Esophagus muscularis mucosa (tissue), 4 donors: ENCODE results near the gene SPATA2L. TPM values are rescaled to one million over a fixed set of nuclear protein-coding genes. Genes with fewer than 3 reads are reported as not detected.

Experiments
- DNase-seq: peaks from one replicate; pipeline ENCODE4 v3.0.0-alpha.2; 2017; ENCODE audit errors: extremely low spot score
- H3K27ac ChIP-seq, 4 donors: fragments of 200-600 bp; sonication (generic); replicated peaks in 1 of 4; 1 replicate in 3 of 4; 2 replicates in 1 of 4; pipeline ENCODE4 v1.5.1; 2016 to 2019; ENCODE audit warnings: mild to moderate bottlenecking in 1 of 4
- H3K27me3 ChIP-seq, 4 donors: fragments of 200-600 bp; sonication (generic); one replicate each; pipeline versions ENCODE4 v1.5.1 to v1.6.0; 2016 to 2019
- H3K36me3 ChIP-seq, 4 donors: fragments of 200-600 bp; sonication (generic); one replicate each; pipeline ENCODE4 v1.5.1; 2016 to 2019
- H3K4me1 ChIP-seq, 4 donors: fragments of 200-600 bp; sonication (generic); one replicate each; pipeline ENCODE4 v1.5.1; 2016 to 2019
- H3K4me3 ChIP-seq, 4 donors: fragments of 200-600 bp; sonication (generic); 1 replicate in 2 of 4; 2 replicates in 2 of 4; pipeline ENCODE4 v1.5.1; 2016 to 2019; ENCODE audit warnings: mild to moderate bottlenecking in 4 of 4, moderate library complexity in 1 of 4
- H3K9me3 ChIP-seq, 4 donors: fragments of 200-600 bp; sonication (generic); 1 replicate in 3 of 4; 2 replicates in 1 of 4; pipeline ENCODE4 v1.5.1; 2016 to 2019
- EP300 ChIP-seq: sonication (generic); formaldehyde crosslinking; IDR thresholded peaks from one replicate; pipeline ENCODE4 v1.6.1; 2017; ENCODE audit warnings: antibody characterized with exemption
- POLR2A ChIP-seq: fragments of 450-650 bp; IDR thresholded peaks from one replicate; pipeline ENCODE4 v1.6.1; 2017; ENCODE audit warnings: antibody characterized with exemption, moderate library complexity, mild to moderate bottlenecking, low read depth
- POLR2AphosphoS5 ChIP-seq, 2 donors: sonication (generic); formaldehyde crosslinking; IDR thresholded peaks; one replicate each; pipeline ENCODE4 v1.6.1; 2017; ENCODE audit warnings: antibody characterized with exemption in 2 of 2
- WGBS: methylation state at CpG from one replicate; pipeline ENCODE4 v1.1.5; 2018; 5-methylcytosine and 5-hydroxymethylcytosine counted together
- intact Hi-C: fragments of 100-400 bp; cut with DNase I; formaldehyde crosslinking; loops from one replicate; pipeline ENCODE4 v1.15.1; 2023
- total RNA-seq, 4 donors: library from RNA; depleted of rRNA; stranded (reverse); fragments of >200 nt; gene quantifications; one replicate each; pipeline versions ENCODE4 v1.1.0 to v1.2.1, GENCODE V29; 2016
- TF ChIP-seq, protein P1 (sequence below), 3 experiments: fragments of 200-600 bp in 2 of 3; fragments of 450-650 bp in 1 of 3; sonication (generic) in 2 of 3; IDR thresholded peaks; one replicate each; pipeline ENCODE4 v1.5.1; 2017 to 2019; ENCODE audit warnings: antibody characterized with exemption in 3 of 3, mild to moderate bottlenecking in 2 of 3, moderate library complexity in 1 of 3

The SPATA2L gene
- total RNA-seq, 4 donors from 2014 or later = 10.8 to 32.0 (median 21.9) TPM

DNA sequence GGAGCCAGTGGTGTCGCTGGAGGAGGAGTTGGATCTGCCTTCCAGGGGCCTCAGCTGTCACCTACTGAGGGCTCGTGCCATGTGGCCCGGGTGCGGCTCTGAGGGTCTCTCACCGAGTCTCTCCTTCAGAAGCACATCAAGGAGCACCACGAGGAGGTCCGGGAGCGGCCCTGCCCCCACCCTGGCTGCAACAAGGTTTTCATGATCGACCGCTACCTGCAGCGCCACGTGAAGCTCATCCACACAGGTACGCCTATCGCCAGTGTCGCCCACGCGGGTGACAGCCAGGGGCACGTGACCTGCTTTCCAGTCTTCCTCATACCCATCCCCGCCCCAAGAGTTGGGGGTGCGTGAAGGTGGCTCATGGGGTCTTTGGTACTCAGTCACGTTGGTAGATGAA lies 32.3 kb upstream of the SPATA2L start:
- DNase-seq = no peak
- no peak for TF ChIP-seq EP300
- no peak for TF ChIP-seq POLR2A
- TF ChIP-seq, protein P1, sequence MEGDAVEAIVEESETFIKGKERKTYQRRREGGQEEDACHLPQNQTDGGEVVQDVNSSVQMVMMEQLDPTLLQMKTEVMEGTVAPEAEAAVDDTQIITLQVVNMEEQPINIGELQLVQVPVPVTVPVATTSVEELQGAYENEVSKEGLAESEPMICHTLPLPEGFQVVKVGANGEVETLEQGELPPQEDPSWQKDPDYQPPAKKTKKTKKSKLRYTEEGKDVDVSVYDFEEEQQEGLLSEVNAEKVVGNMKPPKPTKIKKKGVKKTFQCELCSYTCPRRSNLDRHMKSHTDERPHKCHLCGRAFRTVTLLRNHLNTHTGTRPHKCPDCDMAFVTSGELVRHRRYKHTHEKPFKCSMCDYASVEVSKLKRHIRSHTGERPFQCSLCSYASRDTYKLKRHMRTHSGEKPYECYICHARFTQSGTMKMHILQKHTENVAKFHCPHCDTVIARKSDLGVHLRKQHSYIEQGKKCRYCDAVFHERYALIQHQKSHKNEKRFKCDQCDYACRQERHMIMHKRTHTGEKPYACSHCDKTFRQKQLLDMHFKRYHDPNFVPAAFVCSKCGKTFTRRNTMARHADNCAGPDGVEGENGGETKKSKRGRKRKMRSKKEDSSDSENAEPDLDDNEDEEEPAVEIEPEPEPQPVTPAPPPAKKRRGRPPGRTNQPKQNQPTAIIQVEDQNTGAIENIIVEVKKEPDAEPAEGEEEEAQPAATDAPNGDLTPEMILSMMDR (IDR thresholded peaks at IDR 0.05) = no peak
- no peak for TF ChIP-seq POLR2AphosphoS5 (IDR thresholded peaks at IDR 0.05)
- Histone ChIP-seq H3K27me3 (no peaks in the 10 kb centered on the region), H3K4me1 (no peaks in the 10 kb centered on the region), H3K36me3 (peaks cover 89 to 100% (median 100%) of the 10 kb centered on the region in 4 donors), H3K27ac (no peak overlapping the region), H3K4me3 (no peak overlapping the region), H3K9me3 (no peaks in the 10 kb centered on the region)
- WGBS = 87% methylated on average over 11 of the region's 21 CpGs
- intact Hi-C loops = no loop called here

DNA sequence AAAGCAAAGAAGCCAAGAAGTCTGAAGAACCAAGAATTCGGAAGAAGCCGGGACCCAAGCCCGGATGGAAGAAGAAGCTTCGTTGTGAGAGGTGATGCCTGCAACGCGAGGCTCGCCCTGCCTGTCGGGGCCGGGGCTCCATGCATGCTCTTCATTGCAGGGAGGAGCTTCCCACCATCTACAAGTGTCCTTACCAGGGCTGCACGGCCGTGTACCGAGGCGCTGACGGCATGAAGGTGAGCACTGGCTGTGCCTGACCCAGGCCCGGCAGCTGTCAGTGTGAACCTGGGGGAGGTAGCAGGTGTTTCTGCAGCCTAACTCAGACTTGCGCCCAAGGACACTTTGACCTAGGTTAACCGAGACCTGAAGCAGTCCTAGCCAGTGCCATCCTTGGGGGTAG lies 31.8 kb upstream of the SPATA2L start:
- intact Hi-C loops = no loop called here
- H3K36me3 ChIP-seq = peaks cover 88 to 100% (median 98%) of the 10 kb centered on the region in 4 donors
- 81% methylated on average over 13 of the region's 17 CpGs for WGBS
- no peak for TF ChIP-seq POLR2AphosphoS5 (IDR thresholded peaks at IDR 0.05)
- no peak for TF ChIP-seq POLR2A
- TF ChIP-seq, protein P1 (IDR thresholded peaks at IDR 0.05) = no peak
- TF ChIP-seq EP300 = no peak
- H3K27me3 ChIP-seq = no peaks in the 10 kb centered on the region
- H3K9me3 ChIP-seq = no peaks in the 10 kb centered on the region
- no peak for DNase-seq
- H3K27ac ChIP-seq = no peak overlapping the region
- no peak overlapping the region for H3K4me3 ChIP-seq
- no peaks in the 10 kb centered on the region for H3K4me1 ChIP-seq

DNA sequence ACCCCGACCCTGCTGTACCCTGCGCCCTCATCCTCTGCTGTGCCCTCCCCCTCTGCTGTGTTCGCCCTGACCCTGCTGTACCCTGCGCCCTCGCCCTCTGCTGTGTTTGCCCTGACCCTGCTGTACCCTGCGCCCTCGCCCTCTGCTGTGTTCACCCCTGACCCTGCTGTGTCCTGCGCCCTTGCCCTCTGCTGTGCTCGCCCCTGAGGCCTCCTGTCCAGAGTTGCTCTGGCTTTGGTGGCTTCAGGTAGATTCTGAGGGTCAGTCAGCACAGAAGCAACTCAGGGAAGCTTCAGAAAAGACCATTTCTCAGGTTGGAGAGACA lies 31.4 kb upstream of the SPATA2L start:
- WGBS = 84% methylated on average over 9 of the region's 9 CpGs
- intact Hi-C loops = no loop called here

DNA sequence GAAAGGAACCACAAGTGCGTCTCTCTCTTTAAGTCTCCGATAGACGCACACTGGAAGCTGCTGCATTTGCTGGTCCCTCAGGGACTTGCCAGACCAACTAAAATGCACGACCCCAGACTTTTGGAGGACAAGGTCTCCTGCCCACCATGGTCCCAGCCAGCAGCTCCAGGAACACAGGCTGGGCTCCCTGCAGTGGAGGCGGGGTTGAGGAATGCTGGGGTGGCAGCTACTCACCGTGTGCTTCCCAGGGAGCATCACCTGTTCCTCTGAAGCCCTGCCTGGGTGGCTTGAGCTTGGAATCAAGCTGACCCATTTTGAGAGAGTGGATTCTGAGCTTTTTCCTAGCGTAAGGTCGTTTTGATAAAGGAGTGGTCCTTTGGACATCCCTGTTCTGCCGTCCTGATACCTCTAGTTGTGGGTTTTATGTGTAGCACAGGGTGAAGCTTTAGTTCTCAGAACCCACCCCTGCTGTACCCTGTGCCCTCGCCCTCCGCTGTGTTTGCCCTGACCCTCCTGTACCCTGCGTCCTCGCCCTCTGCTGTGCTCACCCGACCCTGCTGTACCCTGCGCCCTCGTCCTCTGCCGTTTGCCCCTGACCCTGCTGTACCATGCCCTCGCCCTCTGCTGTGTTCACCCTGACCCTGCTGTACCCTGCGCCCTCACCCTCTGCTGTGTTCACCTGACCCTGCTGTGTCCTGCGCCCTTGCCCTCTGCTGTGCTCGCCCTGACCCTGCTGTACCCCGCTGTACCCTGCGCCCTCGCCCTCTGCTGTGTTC lies 30.8 kb upstream of the SPATA2L start:
- Histone ChIP-seq H3K36me3 (peaks cover 88 to 100% (median 97%) of the 10 kb centered on the region in 4 donors), H3K4me3 (no peak overlapping the region), H3K9me3 (no peaks in the 10 kb centered on the region), H3K4me1 (no peaks in the 10 kb centered on the region), H3K27ac (no peak overlapping the region), H3K27me3 (no peaks in the 10 kb centered on the region)
- DNase-seq = no peak
- TF ChIP-seq, protein P1 (IDR thresholded peaks at IDR 0.05) = no peak
- TF ChIP-seq POLR2A (no peak), EP300 (no peak), POLR2AphosphoS5 (IDR thresholded peaks at IDR 0.05) (no peak)
- intact Hi-C loops = no loop called here
- 84% methylated on average over 21 of the region's 24 CpGs for WGBS

More for the DNA sequence above, 31.4 kb upstream of the SPATA2L start:
- TF ChIP-seq, protein P1 (IDR thresholded peaks at IDR 0.05) = no peak
- TF ChIP-seq POLR2A (no peak), EP300 (no peak), POLR2AphosphoS5 (IDR thresholded peaks at IDR 0.05) (no peak)
- DNase-seq = no peak
- H3K27me3 ChIP-seq = no peaks in the 10 kb centered on the region
- no peaks in the 10 kb centered on the region for H3K4me1 ChIP-seq
- H3K27ac ChIP-seq = no peak overlapping the region
- no peaks in the 10 kb centered on the region for H3K9me3 ChIP-seq
- H3K36me3 ChIP-seq = peaks cover 88 to 100% (median 97%) of the 10 kb centered on the region in 4 donors
- H3K4me3 ChIP-seq = no peak overlapping the region
